Naive thymus-derived CD4-positive, alpha-beta T cell (primary cell): ENCODE results near the gene PIN1. TPM values are rescaled to one million over a fixed set of nuclear protein-coding genes. Genes with fewer than 3 reads are reported as not detected.

Source experiments
- ATAC-seq: fragments of 150-1000 bp; cut with Tn5 transposase; 2 replicates; pipeline ENCODE4 v1.10.0; 2021; ENCODE audit warnings: mild to moderate bottlenecking, moderate library complexity
- CTCF ChIA-PET: fragments of 350-600 bp; sonication (Branson Sonifier 250); formaldehyde crosslinking; loops from one replicate; lab custom pipeline; 2021; ENCODE audit warnings: antibody characterized with exemption; lab: Charles Lee
- POLR2A ChIA-PET: fragments of 350-600 bp; sonication (Branson Sonifier 250); formaldehyde crosslinking; loops from one replicate; lab custom pipeline; 2021; ENCODE audit warnings: antibody characterized with exemption, inconsistent platforms; lab: Charles Lee
- DNase-seq, 9 donors: peaks; one replicate each; pipeline versions ENCODE4 v3.0.0 to v3.0.0-alpha.2; 2020 to 2022; ENCODE audit warnings: mixed read lengths in 1 of 9
- H3K27ac ChIP-seq: one replicate; pipeline ENCODE4 v1.7.0; 2013; ENCODE audit warnings: mild to moderate bottlenecking, low read depth, low read length, moderate library complexity
- H3K27me3 ChIP-seq, 2 donors: one replicate each; pipeline ENCODE4 v1.7.0; 2013; ENCODE audit warnings: low read length in 2 of 2, mild to moderate bottlenecking in 2 of 2, moderate library complexity in 2 of 2; ENCODE audit not compliant: control insufficient read depth in 2 of 2, insufficient read depth in 2 of 2
- H3K36me3 ChIP-seq, 3 experiments: 1 replicate in 2 of 3; 2 replicates in 1 of 3; pipeline ENCODE4 v1.7.0; 2013; ENCODE audit warnings: low read length in 3 of 3, mild to moderate bottlenecking in 3 of 3, moderate library complexity in 1 of 3; ENCODE audit not compliant: insufficient read depth in 3 of 3, control insufficient read depth in 2 of 3
- H3K4me1 ChIP-seq, 2 donors: one replicate each; pipeline ENCODE4 v1.7.0; 2013; ENCODE audit warnings: low read length in 2 of 2, mild to moderate bottlenecking in 2 of 2, moderate library complexity in 1 of 2; ENCODE audit not compliant: control insufficient read depth in 2 of 2, insufficient read depth in 2 of 2
- H3K4me3 ChIP-seq: 2 replicates; pipeline ENCODE4 v1.7.0; 2013; ENCODE audit warnings: mild to moderate bottlenecking, low read length
- H3K9me3 ChIP-seq, 3 experiments: 1 replicate in 2 of 3; 2 replicates in 1 of 3; pipeline ENCODE4 v1.7.0; 2013; ENCODE audit warnings: low read length in 3 of 3; ENCODE audit not compliant: control insufficient read depth in 2 of 3
- H3K27ac Mint-ChIP-seq, 9 donors: one replicate each; pipeline ENCODE4 v1.8.0; 2020 to 2022; ENCODE audit warnings: mixed read lengths in 9 of 9, mild to moderate bottlenecking in 8 of 9, moderate library complexity in 5 of 9, inconsistent platforms in 2 of 9
- H3K27me3 Mint-ChIP-seq, 5 donors: one replicate each; pipeline ENCODE4 v1.8.0; 2021 to 2022; ENCODE audit warnings: mixed read lengths in 5 of 5, mild to moderate bottlenecking in 1 of 5
- H3K36me3 Mint-ChIP-seq, 5 donors: one replicate each; pipeline ENCODE4 v1.8.0; 2020 to 2022; ENCODE audit warnings: mixed read lengths in 5 of 5, mild to moderate bottlenecking in 3 of 5, inconsistent platforms in 1 of 5
- H3K4me1 Mint-ChIP-seq, 7 donors: one replicate each; pipeline ENCODE4 v1.8.0; 2020 to 2022; ENCODE audit warnings: mixed read lengths in 7 of 7, mild to moderate bottlenecking in 3 of 7, inconsistent platforms in 1 of 7
- H3K4me3 Mint-ChIP-seq, 10 donors: one replicate each; pipeline ENCODE4 v1.8.0; 2020 to 2022; ENCODE audit warnings: mild to moderate bottlenecking in 10 of 10, mixed read lengths in 10 of 10, moderate library complexity in 6 of 10, inconsistent platforms in 2 of 10
- H3K9me3 Mint-ChIP-seq, 11 donors: one replicate each; pipeline ENCODE4 v1.8.0; 2020 to 2022; ENCODE audit warnings: mixed read lengths in 11 of 11, mild to moderate bottlenecking in 4 of 11, inconsistent platforms in 1 of 11, moderate library complexity in 1 of 11
- intact Hi-C, 2 donors: fragments of 100-400 bp; cut with micrococcal nuclease; formaldehyde crosslinking; loops; one replicate each; pipeline ENCODE4 v1.15.1; 2023
- polyA plus RNA-seq, 2 donors: library from polyadenylated mRNA; unstranded; fragments of 300-500 nt; fragmentation: Illumina TruSeq; gene quantifications; one replicate each; pipeline ENCODE4 v1.2.3, GENCODE V29; 2021
- total RNA-seq, 6 experiments: library from RNA in 5 of 6; stranded (reverse) in 5 of 6; gene quantifications; 1 replicate in 5 of 6; 2 replicates in 1 of 6; pipeline ENCODE4 v1.2.3 and lab custom pipeline; 2021 to 2026

PIN1 gene
- total and polyA plus RNA-seq, 7 experiments from 2014 or later, result 41.4 to 94.7 (median 69.6) TPM

GRCh38 chr19:9850235-9850959, 15.3 kb downstream of the PIN1 start:
- no peak for ATAC-seq
- H3K4me3 Mint-ChIP-seq, result no peak overlapping the region
- CTCF ChIA-PET, result interaction anchor here (1.0 kb wide), 1 partner anchor 21 kb away, joined by 3 read pairs; no protein-coding TSS in a partner anchor

GRCh38 chr19:9854282-9854846, 19.2 kb downstream of the PIN1 start:
- peaks cover 30 to 35% of the 10 kb centered on the region in 2 donors for H3K4me1 ChIP-seq
- no peaks in the 10 kb centered on the region for H3K27me3 ChIP-seq
- peaks cover 0 to 37% (median 0%) of the 10 kb centered on the region in 3 experiments for H3K36me3 ChIP-seq
- Mint-ChIP-seq H3K36me3 (peaks cover 7 to 24% (median 16%) of the 10 kb centered on the region in 5 donors), H3K27me3 (no peaks in the 10 kb centered on the region), H3K9me3 (no peaks in the 10 kb centered on the region), H3K4me3 (peak overlapping the region in 8 of 10 donors; percentile 13 to 64 (median 42)), H3K4me1 (peaks cover 42 to 83% (median 62%) of the 10 kb centered on the region in 7 donors), H3K27ac (peak overlapping the region in 7 of 9 donors; percentile 36 to 81 (median 62))
- POLR2A ChIA-PET, result no interaction called here
- CTCF ChIA-PET, result interaction anchor here (1.2 kb wide), 1 partner anchor 78 kb away, joined by 3 read pairs; no protein-coding TSS in a partner anchor
- no peak overlapping the region for H3K27ac ChIP-seq
- no peak for DNase-seq
- H3K9me3 ChIP-seq, result no peaks in the 10 kb centered on the region
- intact Hi-C loops, result no loop called here
- no peak for ATAC-seq
- H3K4me3 ChIP-seq, result no peak overlapping the region

More at GRCh38 chr19:9850235-9850959, 15.3 kb downstream of the PIN1 start:
- Histone ChIP-seq H3K27ac (no peak overlapping the region), H3K4me3 (no peak overlapping the region), H3K4me1 (peaks cover 0 to 9% of the 10 kb centered on the region in 2 donors), H3K9me3 (no peaks in the 10 kb centered on the region), H3K27me3 (no peaks in the 10 kb centered on the region), H3K36me3 (peaks cover 0 to 75% (median 0%) of the 10 kb centered on the region in 3 experiments)
- Mint-ChIP-seq H3K36me3 (peaks cover 7 to 22% (median 12%) of the 10 kb centered on the region in 5 donors), H3K9me3 (no peaks in the 10 kb centered on the region), H3K27me3 (no peaks in the 10 kb centered on the region), H3K4me1 (peaks cover 21 to 70% (median 44%) of the 10 kb centered on the region in 7 donors), H3K27ac (peak overlapping the region in 5 of 9 donors; percentile 36 to 83 (median 62))
- no peak for DNase-seq
- intact Hi-C loops, result no loop called here
- POLR2A ChIA-PET, result no interaction called here

GRCh38 chr19:9856609-9857008, 21.5 kb downstream of the PIN1 start:
- H3K4me1 ChIP-seq, result peaks cover 43 to 57% of the 10 kb centered on the region in 2 donors
- peaks cover 0 to 17% (median 0%) of the 10 kb centered on the region in 3 experiments for H3K36me3 ChIP-seq
- peak overlapping the region; percentile 70 for H3K4me3 ChIP-seq
- H3K9me3 ChIP-seq, result no peaks in the 10 kb centered on the region
- no peaks in the 10 kb centered on the region for H3K27me3 ChIP-seq
- peak overlapping the region; percentile 94 to 99 (median 98) for H3K27ac Mint-ChIP-seq
- ChIA-PET CTCF (interaction anchor here (1.0 to 3.1 kb wide), 5 partner anchors 9 to 30 kb away, joined by 3 to 13 read pairs (median 4); partner anchors contain the start of gene PIN1), POLR2A (interaction anchor here (0.7 to 3.5 kb wide), 4 partner anchors 11 to 1715 kb away, joined by 3 to 27 read pairs (median 8); partner anchors contain the start of gene UBL5)
- intact Hi-C loops, result no loop called here
- H3K36me3 Mint-ChIP-seq, result peaks cover 7 to 24% (median 16%) of the 10 kb centered on the region in 5 donors
- H3K4me3 Mint-ChIP-seq, result peak overlapping the region; percentile 91 to 100 (median 96)
- H3K9me3 Mint-ChIP-seq, result no peaks in the 10 kb centered on the region
- H3K4me1 Mint-ChIP-seq, result peaks cover 46 to 93% (median 81%) of the 10 kb centered on the region in 7 donors
- peak overlapping the region; percentile 67 for H3K27ac ChIP-seq
- DNase-seq, result no peak
- no peak for ATAC-seq
- no peaks in the 10 kb centered on the region for H3K27me3 Mint-ChIP-seq

- peak overlapping the region; percentile 67 for H3K27ac ChIP-seq
- H3K27me3 ChIP-seq, result no peaks in the 10 kb centered on the region
- H3K4me1 ChIP-seq, result peaks cover 47 to 63% of the 10 kb centered on the region in 2 donors
- ATAC-seq (no peak), DNase-seq (no peak)
- ChIA-PET POLR2A (interaction anchor here (0.6 to 3.5 kb wide), 10 partner anchors 8 to 761 kb away, joined by 3 to 27 read pairs (median 4); partner anchors contain the start of gene UBL5), CTCF (interaction anchor here (1.0 to 3.1 kb wide), 6 partner anchors 10 to 74 kb away, joined by 3 to 13 read pairs (median 4); partner anchors contain the start of gene PIN1)
- H3K4me3 Mint-ChIP-seq, result peak overlapping the region; percentile 91 to 100 (median 96)
- intact Hi-C loops, result no loop called here
- no peaks in the 10 kb centered on the region for H3K27me3 Mint-ChIP-seq
- H3K27ac Mint-ChIP-seq, result peak overlapping the region; percentile 94 to 99 (median 98)
- H3K36me3 ChIP-seq, result peaks cover 0 to 12% (median 0%) of the 10 kb centered on the region in 3 experiments
- peaks cover 49 to 96% (median 82%) of the 10 kb centered on the region in 7 donors for H3K4me1 Mint-ChIP-seq
- H3K9me3 Mint-ChIP-seq, result no peaks in the 10 kb centered on the region
- peak overlapping the region; percentile 70 for H3K4me3 ChIP-seq
- no peaks in the 10 kb centered on the region for H3K9me3 ChIP-seq
- peaks cover 7 to 24% (median 16%) of the 10 kb centered on the region in 5 donors for H3K36me3 Mint-ChIP-seq
Observed at GRCh38 chr19:9857076-9857721, 22.1 kb downstream of the PIN1 start.

- H3K9me3 Mint-ChIP-seq, result no peaks in the 10 kb centered on the region
- Histone ChIP-seq H3K4me3 (peak overlapping the region; percentile 70), H3K36me3 (peaks cover 0 to 12% (median 0%) of the 10 kb centered on the region in 3 experiments), H3K4me1 (peaks cover 56 to 72% of the 10 kb centered on the region in 2 donors), H3K27me3 (no peaks in the 10 kb centered on the region), H3K27ac (peak overlapping the region; percentile 67), H3K9me3 (no peaks in the 10 kb centered on the region)
- ATAC-seq (peak; percentile 82), DNase-seq (peak in 7 of 9 donors; percentile 19 to 64 (median 57))
- H3K4me1 Mint-ChIP-seq, result peaks cover 48 to 96% (median 85%) of the 10 kb centered on the region in 7 donors
- peak overlapping the region; percentile 94 to 99 (median 98) for H3K27ac Mint-ChIP-seq
- peaks cover 7 to 21% (median 12%) of the 10 kb centered on the region in 5 donors for H3K36me3 Mint-ChIP-seq
- H3K4me3 Mint-ChIP-seq, result peak overlapping the region; percentile 91 to 100 (median 96)
- CTCF ChIA-PET, result interaction anchor here (0.7 to 3.1 kb wide), 8 partner anchors 9 to 73 kb away, joined by 3 to 13 read pairs (median 4); partner anchors contain the start of gene PIN1
- H3K27me3 Mint-ChIP-seq, result no peaks in the 10 kb centered on the region
- intact Hi-C loops, result loop anchor here (1.0 to 2.0 kb wide), 4 partner anchors 8 to 57 kb away; partner anchors contain the start of genes FBXL12 (in 1 of the 2) and PIN1 (in 1 of the 2)
- POLR2A ChIA-PET, result interaction anchor here (0.6 to 3.5 kb wide), 17 partner anchors 9 to 762 kb away, joined by 3 to 27 read pairs (median 4); partner anchors contain the start of genes FBXL12, PIN1, UBL5 and ZNF846
Observed at GRCh38 chr19:9857920-9858746, 23.0 kb downstream of the PIN1 start.
